Transverse colon (tissue), 4 donors: Measurements from ENCODE around the gene TOX2.

Source experiments
- CTCF ChIP-seq, 5 experiments: fragments of 200-600 bp in 3 of 5; fragments of 450-650 bp in 2 of 5; sonication (generic) in 3 of 5; IDR thresholded peaks; 1 replicate in 2 of 5; 2 replicates in 3 of 5; pipeline ENCODE4 v1.5.1; 2016 to 2017; ENCODE audit warnings: antibody characterized with exemption in 5 of 5, inconsistent platforms in 3 of 5, mild to moderate bottlenecking in 2 of 5, moderate library complexity in 1 of 5
- POLR2A ChIP-seq: fragments of 450-650 bp; IDR thresholded peaks from one replicate; pipeline ENCODE4 v1.6.1; 2016; ENCODE audit warnings: antibody characterized with exemption, mild to moderate bottlenecking, moderate library complexity
- POLR2AphosphoS5 ChIP-seq, 3 donors: sonication (generic); formaldehyde crosslinking; IDR thresholded peaks; one replicate each; pipeline ENCODE4 v1.6.1; 2016; ENCODE audit warnings: antibody characterized with exemption in 3 of 3

- TF ChIP-seq POLR2AphosphoS5 (IDR thresholded peaks at IDR 0.05) (no peak), CTCF (IDR thresholded peaks at IDR 0.05) (no peak), POLR2A (no peak)
These were observed 98.0 kb downstream of the TOX2 start for GRCh38 chr20:44012466-44013226.
